SKM-1 (cell line): ENCODE measurements around the gene BCO2.

ENCODE experiments used
- DNase-seq: peaks from one replicate; lab custom pipeline; 2025; ENCODE audit not compliant: unreplicated experiment; lab: John Stamatoyannopoulos, UW

Gene BCO2

GRCh38 chr11:112241486-112241885, 66.2 kb downstream of the BCO2 start:
- DNase-seq, result no peak

GRCh38 chr11:112247201-112247600, 71.9 kb downstream of the BCO2 start:
- no peak for DNase-seq

- no peak for DNase-seq
These were observed 72.9 kb downstream of the BCO2 start for GRCh38 chr11:112248201-112248600.

- no peak for DNase-seq
These were observed 74.7 kb downstream of the BCO2 start for GRCh38 chr11:112249871-112250610.

GRCh38 chr11:112253605-112254242, 78.4 kb downstream of the BCO2 start:
- DNase-seq, result no peak

GRCh38 chr11:112255067-112255720, 79.9 kb downstream of the BCO2 start:
- DNase-seq, result no peak

- no peak for DNase-seq
These were observed 85.2 kb downstream of the BCO2 start, which contains the start of gene PLET1 for GRCh38 chr11:112260490-112260889. Gene PLET1 (minus strand): TSS chr11:112260860. CDS start chr11:112260589, 271 bp downstream.

- no peak for DNase-seq
These were observed 90.5 kb downstream of the BCO2 start for GRCh38 chr11:112265659-112266409.

- DNase-seq, result no peak
These were observed 91.1 kb downstream of the BCO2 start for GRCh38 chr11:112266410-112266778.

GRCh38 chr11:112267188-112267591, 91.9 kb downstream of the BCO2 start:
- DNase-seq, result no peak

GRCh38 chr11:112268406-112268805, 93.1 kb downstream of the BCO2 start:
- DNase-seq, result no peak
